Measurements from ENCODE around the gene NHSL2.
A peak's percentile ranks its signal among the peaks of the same experiment; 100 is the strongest.

Gene NHSL2

DNA sequence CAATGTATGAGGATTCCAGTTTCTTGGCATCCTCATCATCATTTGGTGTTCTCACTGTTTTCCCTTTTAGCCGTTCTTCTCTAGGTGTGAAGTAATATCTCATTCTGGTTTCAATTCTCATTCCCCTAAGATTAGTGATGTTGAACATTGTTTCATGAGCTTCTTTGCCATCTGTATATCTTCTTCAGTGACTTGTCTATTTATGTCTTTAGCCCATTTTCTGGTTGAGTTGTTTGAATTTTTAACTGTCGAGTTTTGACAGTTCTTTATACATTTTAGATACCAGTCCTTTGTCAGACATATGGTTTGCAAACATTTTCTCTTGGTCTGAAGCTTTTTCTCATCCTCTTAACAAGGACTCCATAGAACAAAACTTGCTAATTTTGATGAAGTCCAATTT lies 101.1 kb downstream of the NHSL2 start:
- TF ChIP-seq, protein P1, sequence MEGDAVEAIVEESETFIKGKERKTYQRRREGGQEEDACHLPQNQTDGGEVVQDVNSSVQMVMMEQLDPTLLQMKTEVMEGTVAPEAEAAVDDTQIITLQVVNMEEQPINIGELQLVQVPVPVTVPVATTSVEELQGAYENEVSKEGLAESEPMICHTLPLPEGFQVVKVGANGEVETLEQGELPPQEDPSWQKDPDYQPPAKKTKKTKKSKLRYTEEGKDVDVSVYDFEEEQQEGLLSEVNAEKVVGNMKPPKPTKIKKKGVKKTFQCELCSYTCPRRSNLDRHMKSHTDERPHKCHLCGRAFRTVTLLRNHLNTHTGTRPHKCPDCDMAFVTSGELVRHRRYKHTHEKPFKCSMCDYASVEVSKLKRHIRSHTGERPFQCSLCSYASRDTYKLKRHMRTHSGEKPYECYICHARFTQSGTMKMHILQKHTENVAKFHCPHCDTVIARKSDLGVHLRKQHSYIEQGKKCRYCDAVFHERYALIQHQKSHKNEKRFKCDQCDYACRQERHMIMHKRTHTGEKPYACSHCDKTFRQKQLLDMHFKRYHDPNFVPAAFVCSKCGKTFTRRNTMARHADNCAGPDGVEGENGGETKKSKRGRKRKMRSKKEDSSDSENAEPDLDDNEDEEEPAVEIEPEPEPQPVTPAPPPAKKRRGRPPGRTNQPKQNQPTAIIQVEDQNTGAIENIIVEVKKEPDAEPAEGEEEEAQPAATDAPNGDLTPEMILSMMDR (IDR thresholded peaks at IDR 0.05): no peak

DNA sequence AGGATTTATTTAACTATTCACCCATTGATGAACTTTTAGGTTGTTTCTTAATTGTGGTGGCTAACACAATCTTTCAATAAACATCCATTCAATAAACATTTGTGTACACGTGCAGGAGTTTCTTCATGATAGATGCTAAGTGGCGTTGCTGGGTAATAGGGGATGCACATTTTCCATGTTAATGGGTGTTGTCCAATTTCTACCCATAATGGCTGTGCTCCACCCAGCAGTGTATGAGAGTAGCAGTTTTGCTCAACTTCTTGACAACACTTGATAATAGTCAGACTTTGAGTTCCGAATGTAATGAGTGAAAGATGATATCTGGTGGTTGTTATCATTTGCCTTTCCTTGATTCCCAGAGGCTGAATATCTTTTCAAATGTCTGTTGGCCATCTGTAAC lies 104.7 kb downstream of the NHSL2 start:
- TF ChIP-seq, protein P1 (IDR thresholded peaks at IDR 0.05): no peak

DNA sequence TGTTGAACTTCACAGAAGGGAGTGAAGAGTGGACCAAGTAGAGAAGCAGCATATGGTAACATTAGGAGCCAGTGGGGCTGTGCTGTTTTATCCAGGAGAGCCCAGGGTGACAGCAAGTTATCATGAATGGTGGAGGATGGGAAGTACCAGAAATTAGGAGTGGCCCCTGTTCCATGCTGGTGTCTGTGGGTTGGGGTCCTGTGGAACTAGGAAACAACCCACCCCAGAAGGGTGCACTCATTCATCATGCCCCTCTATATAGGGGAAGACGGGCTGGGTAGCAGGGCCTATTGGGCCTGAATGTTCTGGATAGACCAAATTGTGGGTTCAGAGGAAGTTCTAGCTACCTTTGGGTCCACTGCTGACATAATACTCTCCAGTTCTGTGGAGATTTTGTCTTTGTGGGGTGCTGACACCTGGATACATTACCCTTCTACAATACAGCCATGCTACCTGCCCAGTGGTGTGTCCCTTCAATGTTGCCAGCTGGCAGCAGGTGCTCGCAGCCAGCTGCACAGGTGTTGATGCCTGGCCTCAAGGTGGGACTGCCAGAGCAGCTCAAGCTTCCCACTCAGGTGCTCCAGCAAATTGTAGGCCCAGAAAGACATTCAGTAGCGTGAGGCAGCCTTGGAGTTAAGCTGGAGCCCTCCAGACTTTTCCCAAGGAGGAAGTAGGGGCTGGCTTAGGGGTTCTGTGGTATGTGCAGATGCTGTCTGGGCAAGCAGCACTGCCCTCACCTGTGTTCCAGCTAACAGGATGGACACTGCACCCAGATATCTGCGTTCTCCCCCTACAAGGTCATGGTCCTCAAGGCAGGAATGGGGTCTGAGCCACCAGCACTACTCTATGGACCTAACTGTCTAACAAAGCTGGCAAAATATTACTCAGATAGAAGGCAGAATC lies 106.5 kb downstream of the NHSL2 start:
- TF ChIP-seq, protein P1 (IDR thresholded peaks at IDR 0.05): no peak

DNA sequence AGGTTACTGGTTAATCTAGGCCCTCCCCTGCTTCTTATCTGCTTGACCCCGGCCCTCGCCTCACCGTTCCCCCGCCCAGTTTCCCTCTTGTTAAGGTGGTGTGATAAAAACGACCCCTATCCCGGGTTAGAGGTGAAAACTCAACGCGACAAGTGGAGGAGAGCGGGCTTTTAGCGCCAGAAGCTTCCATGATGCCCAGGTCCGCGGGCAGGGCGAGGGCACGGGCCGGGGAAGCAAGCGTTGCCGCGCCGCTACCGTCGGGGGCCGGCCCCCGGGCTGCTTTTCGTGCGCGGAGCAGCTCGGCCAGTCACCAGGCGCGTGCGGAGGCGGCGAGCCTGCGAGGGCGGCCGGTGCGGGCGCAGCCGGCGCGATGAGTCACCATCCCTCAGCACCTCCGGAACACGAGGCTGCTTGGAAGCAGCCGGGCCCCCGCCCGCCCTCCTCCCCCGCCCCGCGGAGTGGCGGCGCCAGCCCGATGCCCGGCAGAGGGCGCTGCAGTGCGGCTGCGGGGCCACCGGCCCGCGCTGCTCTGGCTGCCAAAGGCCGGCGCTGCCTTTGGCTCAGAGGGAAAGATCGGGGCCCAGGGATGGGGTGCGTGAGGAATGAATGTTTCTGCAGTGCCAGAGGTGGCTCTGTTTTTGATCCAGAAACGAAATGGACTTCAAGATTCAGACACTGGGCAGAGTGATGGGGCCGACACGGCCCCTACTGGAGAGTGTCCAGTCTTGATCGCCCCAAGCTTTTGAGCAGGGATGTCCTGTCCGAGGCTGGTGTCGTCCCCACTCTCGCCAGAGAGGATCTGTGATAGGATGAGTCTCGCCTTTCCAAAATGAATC lies 107.8 kb downstream of the NHSL2 start:
- TF ChIP-seq, protein P1 (IDR thresholded peaks at IDR 0.05): peak; percentile 66

DNA sequence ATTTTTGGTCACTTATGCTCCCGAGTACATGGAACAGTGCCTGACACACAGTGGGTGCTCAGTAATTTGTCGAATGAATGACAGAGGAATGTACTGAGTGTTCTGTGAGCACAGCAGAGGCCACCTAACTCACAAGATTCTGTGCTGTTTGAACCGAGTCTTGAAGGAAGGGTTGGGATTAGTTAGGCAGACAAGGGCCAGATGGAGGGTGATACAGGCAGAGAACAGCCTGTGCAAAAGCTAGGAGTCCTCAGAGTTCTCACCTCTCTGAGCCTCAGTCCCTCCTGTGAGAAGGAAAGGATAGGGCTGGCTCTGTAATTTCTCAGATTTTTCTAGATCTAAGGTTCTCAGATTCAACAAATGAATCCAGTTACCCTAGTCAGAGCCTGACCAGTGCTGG lies 108.8 kb downstream of the NHSL2 start:
- TF ChIP-seq, protein P1 (IDR thresholded peaks at IDR 0.05): no peak

DNA sequence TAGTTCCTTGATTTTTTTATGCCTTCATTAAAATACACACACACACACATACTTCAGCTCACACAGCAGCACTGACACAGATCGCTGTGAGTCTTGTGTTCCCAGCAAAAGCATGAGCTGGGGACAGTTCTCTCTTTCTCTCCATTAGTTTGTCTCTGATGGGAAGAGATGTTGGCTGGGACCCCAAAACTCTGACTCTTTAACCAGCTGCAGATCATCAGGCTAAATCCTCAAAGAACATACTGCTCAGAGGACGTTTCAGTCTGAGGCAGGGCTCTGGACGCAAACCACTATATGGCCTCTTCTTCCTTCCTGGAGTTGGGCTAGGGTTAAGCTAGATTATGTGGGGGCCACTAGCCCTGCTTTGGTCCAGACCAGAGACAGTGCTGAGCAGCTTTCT lies 109.6 kb downstream of the NHSL2 start:
- TF ChIP-seq, protein P1 (IDR thresholded peaks at IDR 0.05): no peak

DNA sequence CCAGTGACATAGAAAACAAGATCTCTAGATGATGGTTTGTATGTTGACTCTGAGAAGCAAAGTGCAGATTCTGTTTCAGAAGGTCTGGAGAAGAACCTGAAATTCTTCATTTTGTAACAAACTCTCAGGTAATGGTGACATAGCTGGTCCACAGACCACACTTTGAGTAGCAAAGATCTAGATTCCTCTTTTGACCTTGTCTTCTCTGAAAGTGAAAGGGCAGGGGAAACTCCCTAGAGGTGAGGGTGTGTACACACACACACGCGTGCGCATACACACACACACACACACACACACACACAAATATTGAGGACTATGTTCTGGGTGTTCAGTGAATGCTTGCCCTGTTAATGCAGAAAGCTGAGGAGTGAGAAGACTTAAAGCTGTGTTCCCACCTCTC lies 110.1 kb downstream of the NHSL2 start:
- TF ChIP-seq, protein P1 (IDR thresholded peaks at IDR 0.05): no peak
